HepG2 (cell line): ENCODE results near the gene OBSL1. TPM values are rescaled to one million over a fixed set of nuclear protein-coding genes. Genes with fewer than 3 reads are reported as not detected.

Source experiments
- ATAD3A ChIP-seq: sonication (generic); formaldehyde crosslinking; IDR thresholded peaks from 2 replicates; pipeline ENCODE4 v1.4.0; 2020; ENCODE audit warnings: missing genetic modification reagents
- CEBPG ChIP-seq: IDR thresholded peaks from 2 replicates; pipeline ENCODE4 v1.6.1; 2016
- FIP1L1 ChIP-seq: fragments of 200-400 bp; formaldehyde crosslinking; IDR thresholded peaks from 2 replicates; pipeline ENCODE4 v1.6.1; 2018; ENCODE audit warnings: low read depth, mild to moderate bottlenecking, low read length, moderate library complexity, borderline replicate concordance; ENCODE audit not compliant: insufficient read depth
- FOXM1 ChIP-seq: sonication (generic); formaldehyde crosslinking; IDR thresholded peaks from 2 replicates; pipeline ENCODE4 v1.5.0; 2020; ENCODE audit warnings: missing genetic modification reagents
- JDP2 ChIP-seq: sonication (generic); formaldehyde crosslinking; IDR thresholded peaks from 2 replicates; pipeline ENCODE4 v1.8.1; 2022; ENCODE audit warnings: missing genetic modification reagents, borderline replicate concordance
- KAT2B ChIP-seq: fragments of 150-350 bp; IDR thresholded peaks from 2 replicates; pipeline ENCODE4 v1.6.1; 2014; ENCODE audit warnings: low read depth, low read length, borderline replicate concordance
- KLF9 ChIP-seq: IDR thresholded peaks from 2 replicates; pipeline ENCODE4 v1.6.1; 2016; ENCODE audit warnings: low read depth
- PHF20 ChIP-seq: sonication (generic); formaldehyde crosslinking; IDR thresholded peaks from 2 replicates; pipeline ENCODE4 v1.5.0; 2020; ENCODE audit warnings: mild to moderate bottlenecking, missing genetic modification reagents
- SP5 ChIP-seq: IDR thresholded peaks from 2 replicates; pipeline ENCODE4 v1.6.1; 2016; ENCODE audit warnings: low read depth, borderline replicate concordance
- TCF7 ChIP-seq: sonication (generic); IDR thresholded peaks from 2 replicates; pipeline ENCODE4 v1.6.1; 2016; ENCODE audit warnings: antibody characterized with exemption, low read depth
- YEATS2 ChIP-seq: sonication (generic); formaldehyde crosslinking; IDR thresholded peaks from 2 replicates; pipeline ENCODE4 v1.4.0; 2020; ENCODE audit warnings: missing genetic modification reagents, borderline replicate concordance
- ZBTB8A ChIP-seq: sonication (generic); formaldehyde crosslinking; IDR thresholded peaks from 2 replicates; pipeline ENCODE4 v1.4.0; 2020; ENCODE audit warnings: mild to moderate bottlenecking, low read depth, missing genetic modification reagents, borderline replicate concordance
- ZIK1 ChIP-seq: sonication (generic); formaldehyde crosslinking; IDR thresholded peaks from 2 replicates; pipeline ENCODE4 v1.5.0; 2020; ENCODE audit warnings: mild to moderate bottlenecking, low read depth, missing genetic modification reagents, borderline replicate concordance
- ZNF264 ChIP-seq: sonication (generic); formaldehyde crosslinking; IDR thresholded peaks from 2 replicates; pipeline ENCODE4 v1.4.0; 2020; ENCODE audit warnings: missing genetic modification reagents
- ZNF282 ChIP-seq: fragments of 450-650 bp; IDR thresholded peaks from 2 replicates; pipeline ENCODE4 v1.6.1; 2018; ENCODE audit not compliant: partially characterized antibody
- ZNF317 ChIP-seq: sonication (generic); formaldehyde crosslinking; IDR thresholded peaks from 2 replicates; pipeline ENCODE4 v1.5.0; 2020; ENCODE audit warnings: mild to moderate bottlenecking, missing genetic modification reagents
- polyA plus RNA-seq, 8 experiments: library from polyadenylated mRNA; depleted of rRNA in 3 of 8; stranded (reverse) in 7 of 8; unstranded in 1 of 8; fragments of >200 nt; fragmentation: Illumina TruSeq in 4 of 8; extraction: Trizol in 4 of 8; gene quantifications; 2 replicates each; pipeline versions ENCODE4 v1.2.1 to v1.2.3, GENCODE V29; 2011 to 2016; ENCODE audit warnings: low read depth in 4 of 8, missing spikeins in 1 of 8, mixed read lengths in 1 of 8; ENCODE audit not compliant: insufficient read depth in 1 of 8
- total RNA-seq, 5 experiments: library from RNA; depleted of rRNA; stranded (reverse); fragments of >200 nt; fragmentation: Illumina TruSeq; extraction: Trizol; gene quantifications; 2 replicates each; pipeline ENCODE4 v1.2.3, GENCODE V29; 2016; ENCODE audit warnings: low read depth in 1 of 5
- TF ChIP-seq, protein P1 (sequence below): sonication (generic); formaldehyde crosslinking; IDR thresholded peaks from 2 replicates; pipeline ENCODE4 v1.4.0; 2020; ENCODE audit warnings: mild to moderate bottlenecking, missing genetic modification reagents
- TF ChIP-seq, protein P2 (sequence below): sonication (generic); formaldehyde crosslinking; IDR thresholded peaks from 2 replicates; pipeline ENCODE4 v1.5.1; 2020; ENCODE audit warnings: mild to moderate bottlenecking, missing genetic modification reagents, borderline replicate concordance
- TF ChIP-seq, protein P3 (sequence below): sonication (generic); formaldehyde crosslinking; conservative IDR thresholded peaks from 2 replicates; pipeline ENCODE4 v1.4.0; 2020; ENCODE audit warnings: missing genetic modification reagents

Gene OBSL1
- total and polyA plus RNA-seq, 2 of the 13 experiments (the other 11 are each of a cell fraction or from before 2014, with no cell fraction given): 86.7 to 218 TPM

DNA sequence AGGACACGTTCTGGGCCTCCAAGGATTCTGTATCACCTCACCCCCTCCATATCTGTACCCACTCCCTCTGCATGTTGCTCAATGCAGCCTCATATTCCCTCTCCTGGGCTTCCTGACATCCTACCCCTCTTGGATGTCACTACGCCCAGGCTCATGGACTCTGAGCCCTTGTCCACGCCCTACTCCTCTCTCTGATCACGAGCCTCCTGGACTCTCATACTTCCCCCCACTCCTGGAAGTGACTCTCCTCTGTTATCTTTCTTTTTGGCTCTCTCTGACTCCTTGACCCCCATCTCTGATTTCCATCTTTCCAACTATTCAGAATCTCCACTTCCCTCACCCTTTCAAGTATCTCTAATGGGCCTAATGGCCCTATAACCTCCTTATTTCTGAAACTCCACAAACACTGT, 25.4 kb downstream of the OBSL1 start (continued):
- TF ChIP-seq, protein P1, sequence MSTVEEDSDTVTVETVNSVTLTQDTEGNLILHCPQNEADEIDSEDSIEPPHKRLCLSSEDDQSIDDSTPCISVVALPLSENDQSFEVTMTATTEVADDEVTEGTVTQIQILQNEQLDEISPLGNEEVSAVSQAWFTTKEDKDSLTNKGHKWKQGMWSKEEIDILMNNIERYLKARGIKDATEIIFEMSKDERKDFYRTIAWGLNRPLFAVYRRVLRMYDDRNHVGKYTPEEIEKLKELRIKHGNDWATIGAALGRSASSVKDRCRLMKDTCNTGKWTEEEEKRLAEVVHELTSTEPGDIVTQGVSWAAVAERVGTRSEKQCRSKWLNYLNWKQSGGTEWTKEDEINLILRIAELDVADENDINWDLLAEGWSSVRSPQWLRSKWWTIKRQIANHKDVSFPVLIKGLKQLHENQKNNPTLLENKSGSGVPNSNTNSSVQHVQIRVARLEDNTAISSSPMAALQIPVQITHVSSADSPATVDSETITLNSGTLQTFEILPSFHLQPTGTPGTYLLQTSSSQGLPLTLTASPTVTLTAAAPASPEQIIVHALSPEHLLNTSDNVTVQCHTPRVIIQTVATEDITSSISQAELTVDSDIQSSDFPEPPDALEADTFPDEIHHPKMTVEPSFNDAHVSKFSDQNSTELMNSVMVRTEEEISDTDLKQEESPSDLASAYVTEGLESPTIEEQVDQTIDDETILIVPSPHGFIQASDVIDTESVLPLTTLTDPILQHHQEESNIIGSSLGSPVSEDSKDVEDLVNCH: no peak
- no peak for TF ChIP-seq TCF7
- TF ChIP-seq ZNF264 (CRISPR knock-in tag): no peak
- no peak for TF ChIP-seq JDP2
- peak; percentile 93 for TF ChIP-seq CEBPG (CRISPR knock-in tag)
- TF ChIP-seq KAT2B: no peak
- TF ChIP-seq YEATS2 (CRISPR knock-in tag): peak; percentile 76; the same call in 1 of the 2 replicates
- TF ChIP-seq PHF20 (CRISPR knock-in tag): no peak; the same call in 1 of the 2 replicates
- no peak for TF ChIP-seq ATAD3A
- TF ChIP-seq, protein P2, sequence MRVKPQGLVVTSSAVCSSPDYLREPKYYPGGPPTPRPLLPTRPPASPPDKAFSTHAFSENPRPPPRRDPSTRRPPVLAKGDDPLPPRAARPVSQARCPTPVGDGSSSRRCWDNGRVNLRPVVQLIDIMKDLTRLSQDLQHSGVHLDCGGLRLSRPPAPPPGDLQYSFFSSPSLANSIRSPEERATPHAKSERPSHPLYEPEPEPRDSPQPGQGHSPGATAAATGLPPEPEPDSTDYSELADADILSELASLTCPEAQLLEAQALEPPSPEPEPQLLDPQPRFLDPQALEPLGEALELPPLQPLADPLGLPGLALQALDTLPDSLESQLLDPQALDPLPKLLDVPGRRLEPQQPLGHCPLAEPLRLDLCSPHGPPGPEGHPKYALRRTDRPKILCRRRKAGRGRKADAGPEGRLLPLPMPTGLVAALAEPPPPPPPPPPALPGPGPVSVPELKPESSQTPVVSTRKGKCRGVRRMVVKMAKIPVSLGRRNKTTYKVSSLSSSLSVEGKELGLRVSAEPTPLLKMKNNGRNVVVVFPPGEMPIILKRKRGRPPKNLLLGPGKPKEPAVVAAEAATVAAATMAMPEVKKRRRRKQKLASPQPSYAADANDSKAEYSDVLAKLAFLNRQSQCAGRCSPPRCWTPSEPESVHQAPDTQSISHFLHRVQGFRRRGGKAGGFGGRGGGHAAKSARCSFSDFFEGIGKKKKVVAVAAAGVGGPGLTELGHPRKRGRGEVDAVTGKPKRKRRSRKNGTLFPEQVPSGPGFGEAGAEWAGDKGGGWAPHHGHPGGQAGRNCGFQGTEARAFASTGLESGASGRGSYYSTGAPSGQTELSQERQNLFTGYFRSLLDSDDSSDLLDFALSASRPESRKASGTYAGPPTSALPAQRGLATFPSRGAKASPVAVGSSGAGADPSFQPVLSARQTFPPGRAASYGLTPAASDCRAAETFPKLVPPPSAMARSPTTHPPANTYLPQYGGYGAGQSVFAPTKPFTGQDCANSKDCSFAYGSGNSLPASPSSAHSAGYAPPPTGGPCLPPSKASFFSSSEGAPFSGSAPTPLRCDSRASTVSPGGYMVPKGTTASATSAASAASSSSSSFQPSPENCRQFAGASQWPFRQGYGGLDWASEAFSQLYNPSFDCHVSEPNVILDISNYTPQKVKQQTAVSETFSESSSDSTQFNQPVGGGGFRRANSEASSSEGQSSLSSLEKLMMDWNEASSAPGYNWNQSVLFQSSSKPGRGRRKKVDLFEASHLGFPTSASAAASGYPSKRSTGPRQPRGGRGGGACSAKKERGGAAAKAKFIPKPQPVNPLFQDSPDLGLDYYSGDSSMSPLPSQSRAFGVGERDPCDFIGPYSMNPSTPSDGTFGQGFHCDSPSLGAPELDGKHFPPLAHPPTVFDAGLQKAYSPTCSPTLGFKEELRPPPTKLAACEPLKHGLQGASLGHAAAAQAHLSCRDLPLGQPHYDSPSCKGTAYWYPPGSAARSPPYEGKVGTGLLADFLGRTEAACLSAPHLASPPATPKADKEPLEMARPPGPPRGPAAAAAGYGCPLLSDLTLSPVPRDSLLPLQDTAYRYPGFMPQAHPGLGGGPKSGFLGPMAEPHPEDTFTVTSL (CRISPR knock-in tag): no peak
- TF ChIP-seq FIP1L1: no peak
- peak; percentile 94 for TF ChIP-seq SP5 (CRISPR knock-in tag)
- TF ChIP-seq, protein P3, sequence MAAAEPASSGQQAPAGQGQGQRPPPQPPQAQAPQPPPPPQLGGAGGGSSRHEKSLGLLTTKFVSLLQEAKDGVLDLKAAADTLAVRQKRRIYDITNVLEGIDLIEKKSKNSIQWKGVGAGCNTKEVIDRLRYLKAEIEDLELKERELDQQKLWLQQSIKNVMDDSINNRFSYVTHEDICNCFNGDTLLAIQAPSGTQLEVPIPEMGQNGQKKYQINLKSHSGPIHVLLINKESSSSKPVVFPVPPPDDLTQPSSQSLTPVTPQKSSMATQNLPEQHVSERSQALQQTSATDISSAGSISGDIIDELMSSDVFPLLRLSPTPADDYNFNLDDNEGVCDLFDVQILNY (CRISPR knock-in tag): no peak
- TF ChIP-seq ZNF317: peak; percentile 66; the same call in 1 of the 2 replicates
- no peak for TF ChIP-seq ZBTB8A (CRISPR knock-in tag)
- TF ChIP-seq ZNF282: no peak
- TF ChIP-seq ZIK1 (CRISPR knock-in tag): no peak
- TF ChIP-seq KLF9 (CRISPR knock-in tag): 0 out of 2 replicates have a peak, but pooled peaks have one; percentile 41
- no peak for TF ChIP-seq FOXM1
